Trophoblast cell (in vitro differentiated cells and primary cell): ENCODE data around the gene RIMS3.

Experiments
- DNase-seq, 2 donors: peaks; one replicate each; pipeline ENCODE4 v3.0.0-alpha.2; 2016
- H2AFZ ChIP-seq: 2 replicates; pipeline ENCODE4 v1.6.1; 2013; ENCODE audit warnings: low read length, moderate library complexity, mild to moderate bottlenecking; ENCODE audit not compliant: insufficient read depth, poor library complexity
- H2AK5ac ChIP-seq: 2 replicates; pipeline ENCODE4 v1.6.1; 2013; ENCODE audit warnings: mild to moderate bottlenecking, low read length
- H2BK120ac ChIP-seq: 2 replicates; pipeline ENCODE4 v1.6.1; 2013; ENCODE audit warnings: low read length, mild to moderate bottlenecking, moderate library complexity; ENCODE audit not compliant: insufficient read depth, poor library complexity
- H2BK12ac ChIP-seq: 2 replicates; pipeline ENCODE4 v1.6.1; 2013; ENCODE audit warnings: mild to moderate bottlenecking, low read length, moderate library complexity
- H2BK5ac ChIP-seq: 2 replicates; pipeline ENCODE4 v1.6.1; 2013; ENCODE audit warnings: low read length, low read depth, moderate library complexity, mild to moderate bottlenecking; ENCODE audit not compliant: poor library complexity
- H3K14ac ChIP-seq: 2 replicates; pipeline ENCODE4 v1.6.1; 2013; ENCODE audit warnings: mild to moderate bottlenecking, low read length
- H3K18ac ChIP-seq: 2 replicates; pipeline ENCODE4 v1.6.1; 2013; ENCODE audit warnings: mild to moderate bottlenecking, low read length
- H3K23ac ChIP-seq: 2 replicates; pipeline ENCODE4 v1.6.1; 2013; ENCODE audit warnings: low read length
- H3K27ac ChIP-seq: 2 replicates; pipeline ENCODE4 v1.5.1; 2013; ENCODE audit warnings: low read depth, mild to moderate bottlenecking, inconsistent platforms, low read length, moderate library complexity
- H3K27me3 ChIP-seq: 2 replicates; pipeline ENCODE4 v1.6.1; 2013; ENCODE audit warnings: inconsistent platforms, mild to moderate bottlenecking, low read length, moderate library complexity; ENCODE audit not compliant: insufficient read depth
- H3K36me3 ChIP-seq, 2 experiments: 1 replicate in 1 of 2; 2 replicates in 1 of 2; pipeline ENCODE4 v1.6.1; 2013; ENCODE audit warnings: low read length in 2 of 2, mild to moderate bottlenecking in 2 of 2, moderate library complexity in 1 of 2; ENCODE audit not compliant: insufficient read depth in 2 of 2, control insufficient read depth in 1 of 2
- H3K4ac ChIP-seq: 2 replicates; pipeline ENCODE4 v1.6.1; 2013; ENCODE audit warnings: low read depth, mild to moderate bottlenecking, low read length, moderate library complexity
- H3K4me1 ChIP-seq, 2 experiments: 1 replicate in 1 of 2; 2 replicates in 1 of 2; pipeline ENCODE4 v1.6.1; 2013; ENCODE audit warnings: low read length in 2 of 2, mild to moderate bottlenecking in 2 of 2, moderate library complexity in 1 of 2; ENCODE audit not compliant: insufficient read depth in 2 of 2, control insufficient read depth in 1 of 2
- H3K4me2 ChIP-seq: 2 replicates; pipeline ENCODE4 v1.6.1; 2013; ENCODE audit warnings: inconsistent platforms, mild to moderate bottlenecking, low read length, moderate library complexity
- H3K4me3 ChIP-seq: 2 replicates; pipeline ENCODE4 v1.5.1; 2013; ENCODE audit warnings: mild to moderate bottlenecking, low read depth, low read length, inconsistent platforms
- H3K79me1 ChIP-seq: one replicate; pipeline ENCODE4 v1.6.1; 2013; ENCODE audit warnings: low read length
- H3K79me2 ChIP-seq: 2 replicates; pipeline ENCODE4 v1.6.1; 2013; ENCODE audit warnings: low read length, mild to moderate bottlenecking; ENCODE audit not compliant: control insufficient read depth, insufficient read depth, poor library complexity
- H3K9ac ChIP-seq: 2 replicates; pipeline ENCODE4 v1.6.1; 2013; ENCODE audit warnings: mild to moderate bottlenecking, low read length
- H3K9me3 ChIP-seq: 2 replicates; pipeline ENCODE4 v1.6.1; 2013; ENCODE audit warnings: low read depth, mild to moderate bottlenecking, control low read depth, inconsistent platforms, low read length; ENCODE audit not compliant: insufficient read depth
- H4K12ac ChIP-seq: 2 replicates; pipeline ENCODE4 v1.6.1; 2013; ENCODE audit warnings: low read depth, mild to moderate bottlenecking, low read length, moderate library complexity
- H4K8ac ChIP-seq: 2 replicates; pipeline ENCODE4 v1.6.1; 2013; ENCODE audit warnings: low read depth, mild to moderate bottlenecking, low read length, moderate library complexity
- H4K91ac ChIP-seq: one replicate; pipeline ENCODE4 v1.6.1; 2013; ENCODE audit warnings: low read depth, mild to moderate bottlenecking, low read length, moderate library complexity
- WGBS: extraction: QIAGEN DNeasy Blood & Tissue Kit; methylation state at CpG from one replicate; pipeline ENCODE4 v1.1.7; 2013; ENCODE audit warnings: missing lambda C conversion rate; ENCODE audit not compliant: insufficient read length, insufficient coverage; ENCODE audit errors: extremely low coverage; 5-methylcytosine and 5-hydroxymethylcytosine counted together

RIMS3 gene

DNA sequence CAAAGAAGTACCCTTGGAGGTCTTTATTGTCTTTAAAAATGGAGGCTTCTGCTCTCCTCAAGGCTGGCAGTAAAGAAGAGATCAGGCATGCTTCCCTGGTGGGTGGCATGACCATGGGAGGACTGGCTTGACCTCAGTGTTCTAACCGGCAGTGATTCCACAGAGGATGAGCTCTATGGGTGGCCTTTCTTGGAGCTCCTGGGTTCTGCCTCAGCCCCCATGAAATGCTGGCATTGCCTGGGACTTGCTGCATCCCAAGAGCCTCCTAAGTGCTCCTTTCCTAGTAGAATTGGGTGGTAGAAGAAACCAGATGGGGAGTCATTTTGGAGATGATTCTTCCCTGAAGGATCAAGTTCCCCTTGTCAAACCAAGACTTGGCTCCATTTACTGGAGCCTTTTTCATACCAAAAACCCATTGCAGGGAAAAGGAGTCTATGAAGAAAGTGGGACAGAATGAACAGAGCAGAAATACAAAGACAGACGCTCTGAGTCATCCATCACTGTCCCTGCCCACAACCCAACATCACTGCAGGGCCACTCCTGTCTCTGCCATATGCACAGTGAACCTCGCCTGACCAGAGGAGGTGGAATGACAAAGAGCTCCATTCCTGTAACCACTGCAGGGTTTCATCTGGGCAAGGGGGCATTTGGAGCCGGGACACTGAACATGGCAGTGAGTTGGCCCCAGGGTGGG lies 42.4 kb downstream of the RIMS3 start:
- Histone ChIP-seq H3K79me1 (no peaks in the 10 kb centered on the region), H3K79me2 (no peaks in the 10 kb centered on the region), H2AFZ (no peak overlapping the region), H3K4me1 (peaks cover 0 to 2% of the 10 kb centered on the region in 2 experiments), H2AK5ac (no peak overlapping the region), H2BK12ac (no peak overlapping the region), H3K27me3 (no peaks in the 10 kb centered on the region), H3K4ac (no peak overlapping the region), H3K36me3 (no peaks in the 10 kb centered on the region), H3K9ac (no peak overlapping the region), H3K23ac (no peak overlapping the region), H3K4me3 (no peak overlapping the region), H3K14ac (no peak overlapping the region), H3K18ac (no peak overlapping the region), H3K27ac (no peak overlapping the region), H2BK120ac (no peak overlapping the region), H3K9me3 (no peaks in the 10 kb centered on the region), H3K4me2 (no peak overlapping the region), H4K91ac (no peak overlapping the region), H2BK5ac (no peak overlapping the region), H4K8ac (no peak overlapping the region), H4K12ac (no peak overlapping the region)
- no CpG with 5 or more reads among the region's 4 CpGs for WGBS
- no peak for DNase-seq

DNA sequence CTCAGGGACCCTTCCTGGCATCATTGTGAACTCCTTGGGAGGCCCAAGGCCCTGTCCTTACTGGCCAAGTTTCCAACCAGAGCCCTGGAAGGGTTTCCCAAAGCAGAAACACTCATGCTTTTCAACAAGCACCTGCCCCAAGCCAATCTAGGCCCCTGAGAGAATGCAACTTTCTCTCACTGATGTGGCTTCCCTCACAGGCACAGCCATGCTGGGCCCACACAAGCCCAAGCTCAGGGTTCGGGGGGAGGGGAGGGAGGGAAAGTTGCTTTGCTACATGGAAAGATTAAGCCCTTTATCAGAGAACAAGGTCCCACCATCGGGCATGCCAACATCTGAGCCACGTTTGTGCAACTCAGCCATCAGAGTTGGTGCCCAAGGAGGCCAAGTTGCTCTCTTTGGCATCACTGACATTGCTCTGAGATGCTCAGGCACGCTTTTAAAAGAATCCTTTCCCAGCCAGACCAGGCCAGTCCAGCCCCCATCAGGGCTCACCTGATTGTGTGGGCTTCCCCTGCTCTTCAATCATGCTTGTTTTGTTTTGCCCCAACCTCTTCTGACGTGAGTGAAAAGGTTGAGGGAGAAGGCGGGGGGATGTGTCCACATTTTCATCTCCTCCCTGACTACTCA lies 43.5 kb downstream of the RIMS3 start:
- no CpG with 5 or more reads among the region's 6 CpGs for WGBS
- no peak overlapping the region for H3K23ac ChIP-seq
- H2AFZ ChIP-seq: no peak overlapping the region

DNA sequence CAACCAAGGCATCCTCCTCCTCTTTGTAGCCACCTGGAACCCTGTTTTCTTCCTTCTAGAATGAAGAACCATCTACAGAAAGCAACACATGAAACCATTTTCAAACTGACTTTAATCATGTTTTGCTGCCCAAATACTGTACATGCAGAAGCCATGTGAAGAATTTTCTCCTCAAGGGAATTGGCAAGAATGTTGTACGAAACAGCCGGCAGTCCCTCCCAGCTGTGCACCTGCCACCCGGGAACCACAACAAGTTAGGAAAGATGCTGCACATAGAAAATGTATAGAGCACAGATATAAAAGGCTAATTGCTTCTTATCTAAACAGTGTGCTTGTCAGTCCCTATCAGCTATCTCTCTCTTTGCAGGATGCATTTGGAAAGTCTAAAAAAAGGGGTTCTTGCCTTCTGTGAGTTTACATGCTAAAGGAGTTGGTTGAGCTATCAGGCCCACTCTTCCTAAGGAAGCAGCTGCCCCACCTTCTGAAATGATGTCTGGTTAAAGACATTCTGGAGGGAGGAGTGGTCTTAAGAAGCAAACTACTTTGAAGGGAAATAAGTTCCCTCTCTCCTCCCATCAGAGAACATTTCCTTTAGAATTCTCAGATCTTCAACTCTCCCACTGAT lies 44.8 kb downstream of the RIMS3 start:
- Histone ChIP-seq H3K4me3 (no peak overlapping the region), H4K12ac (no peak overlapping the region), H3K79me2 (no peaks in the 10 kb centered on the region), H3K9me3 (no peaks in the 10 kb centered on the region), H3K9ac (no peak overlapping the region), H3K23ac (no peak overlapping the region), H3K4me2 (no peak overlapping the region), H2AFZ (no peak overlapping the region), H3K79me1 (no peaks in the 10 kb centered on the region), H3K36me3 (no peaks in the 10 kb centered on the region), H2AK5ac (no peak overlapping the region), H4K91ac (no peak overlapping the region), H3K4ac (no peak overlapping the region), H2BK120ac (no peak overlapping the region), H4K8ac (no peak overlapping the region), H3K27me3 (no peaks in the 10 kb centered on the region), H3K14ac (no peak overlapping the region), H3K27ac (no peak overlapping the region), H3K18ac (no peak overlapping the region), H3K4me1 (no peaks in the 10 kb centered on the region), H2BK12ac (no peak overlapping the region), H2BK5ac (no peak overlapping the region)
- no peak for DNase-seq
- WGBS: no CpG with 5 or more reads among the region's 3 CpGs

More for the DNA sequence above, 43.5 kb downstream of the RIMS3 start:
- Histone ChIP-seq H3K4ac (no peak overlapping the region), H3K4me1 (peaks cover 0 to 2% of the 10 kb centered on the region in 2 experiments), H2BK120ac (no peak overlapping the region), H4K8ac (no peak overlapping the region), H3K4me3 (no peak overlapping the region), H3K4me2 (no peak overlapping the region), H2BK12ac (no peak overlapping the region), H4K12ac (no peak overlapping the region), H3K27ac (no peak overlapping the region), H3K9ac (no peak overlapping the region), H2AK5ac (no peak overlapping the region), H3K79me1 (no peaks in the 10 kb centered on the region), H3K9me3 (no peaks in the 10 kb centered on the region), H3K14ac (no peak overlapping the region), H3K18ac (no peak overlapping the region), H3K36me3 (no peaks in the 10 kb centered on the region), H2BK5ac (no peak overlapping the region), H3K27me3 (no peaks in the 10 kb centered on the region), H4K91ac (no peak overlapping the region), H3K79me2 (no peaks in the 10 kb centered on the region)
- no peak for DNase-seq

DNA sequence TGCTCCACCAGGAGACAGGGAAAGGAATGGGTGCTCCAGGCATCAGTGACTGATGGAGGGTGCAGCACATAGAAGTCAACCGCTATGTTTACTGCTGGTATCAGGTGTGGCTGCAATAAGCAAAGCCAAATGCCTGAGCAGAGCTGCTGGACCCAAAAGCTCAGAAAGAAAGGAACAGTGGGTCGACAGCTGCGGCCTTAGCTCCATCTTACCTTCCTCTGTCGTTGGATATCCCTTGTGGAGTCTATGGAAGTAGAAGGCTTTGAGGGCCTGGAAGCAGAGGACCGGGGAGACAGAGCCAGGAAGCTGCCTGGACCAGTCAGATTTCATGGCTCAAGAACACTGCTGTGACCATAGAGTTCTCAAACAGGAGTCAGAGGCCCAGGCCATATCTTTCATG lies 45.3 kb downstream of the RIMS3 start:
- Histone ChIP-seq H3K79me2 (no peaks in the 10 kb centered on the region), H3K9ac (no peak overlapping the region), H3K27ac (no peak overlapping the region), H3K79me1 (no peaks in the 10 kb centered on the region), H3K27me3 (no peaks in the 10 kb centered on the region), H3K18ac (no peak overlapping the region), H2BK5ac (no peak overlapping the region), H2AFZ (no peak overlapping the region), H2BK12ac (no peak overlapping the region), H3K4ac (no peak overlapping the region), H3K14ac (no peak overlapping the region), H4K8ac (no peak overlapping the region), H2AK5ac (no peak overlapping the region), H3K9me3 (no peaks in the 10 kb centered on the region), H4K12ac (no peak overlapping the region), H4K91ac (no peak overlapping the region), H3K36me3 (no peaks in the 10 kb centered on the region), H2BK120ac (no peak overlapping the region), H3K23ac (no peak overlapping the region), H3K4me2 (no peak overlapping the region), H3K4me3 (no peak overlapping the region), H3K4me1 (no peaks in the 10 kb centered on the region)
- WGBS: no CpG with 5 or more reads among the region's 5 CpGs
- no peak for DNase-seq
